NT2/D1 (cell line): ENCODE measurements around the gene ME1.

Source experiments
- SUZ12 ChIP-seq: IDR thresholded peaks from 2 replicates; pipeline ENCODE4 v1.6.1; 2011; ENCODE audit not compliant: insufficient read length, insufficient read depth; ENCODE audit errors: extremely low read depth
- YY1 ChIP-seq: IDR thresholded peaks from 2 replicates; pipeline ENCODE4 v1.6.1; 2011; ENCODE audit not compliant: insufficient read length, insufficient read depth
- ZNF274 ChIP-seq: IDR thresholded peaks from 2 replicates; pipeline ENCODE4 v1.6.1; 2011; ENCODE audit warnings: mild to moderate bottlenecking, low read depth, low read length

- TF ChIP-seq SUZ12 (no peak), YY1 (no peak), ZNF274 (no peak)
Observed at GRCh38 chr6:83265384-83265783, 165.5 kb downstream of the ME1 start.
